Prostate gland (tissue), 2 donors: ENCODE data around the gene POU6F2.

Source experiments
- CTCF ChIP-seq, 4 experiments: fragments of 200-600 bp in 2 of 4; fragments of 450-650 bp in 2 of 4; sonication (generic) in 2 of 4; IDR thresholded peaks; 1 replicate in 3 of 4; 2 replicates in 1 of 4; pipeline ENCODE4 v1.5.1; 2016 to 2019; ENCODE audit warnings: antibody characterized with exemption in 4 of 4, mild to moderate bottlenecking in 2 of 4, moderate library complexity in 2 of 4
- POLR2A ChIP-seq: fragments of 450-650 bp; IDR thresholded peaks from one replicate; pipeline ENCODE4 v1.6.1; 2016; ENCODE audit warnings: antibody characterized with exemption, mild to moderate bottlenecking

GRCh38 chr7:38955892-38956291 lies 21.8 kb upstream of the POU6F2 start:
- no peak for TF ChIP-seq CTCF (IDR thresholded peaks at IDR 0.05)
- no peak for TF ChIP-seq POLR2A
